Measurements from ENCODE around the gene PANK4. TPM values are rescaled to one million over a fixed set of nuclear protein-coding genes. Genes with fewer than 3 reads are reported as not detected.
"Not testable (repeated sequence)": the region's sequence is repeated elsewhere in the genome, so short reads cannot be mapped to it uniquely, and the experiment has no call there.

The PANK4 gene
- total RNA-seq, 1 donor from 2014 or later = 37.1 TPM

- intact Hi-C loops (cut with DNase I) = no loop called here
- no peak for DNase-seq (ENCODE audit: low spot score)
Observed at GRCh38 chr1:2559509-2560298, 33.3 kb upstream of the PANK4 start.

GRCh38 chr1:2558861-2559260 is 32.5 kb upstream of the PANK4 start:
- DNase-seq (ENCODE audit: low spot score) = no peak
- intact Hi-C loops (cut with DNase I) = no loop called here

- intact Hi-C loops (cut with DNase I) = no loop called here
- DNase-seq (ENCODE audit: low spot score) = no peak
Observed at GRCh38 chr1:2558420-2558819, 32.0 kb upstream of the PANK4 start.

- intact Hi-C loops (cut with DNase I) = no loop called here
Observed at GRCh38 chr1:2557482-2558400, 31.3 kb upstream of the PANK4 start.

GRCh38 chr1:2556678-2557481 is 30.5 kb upstream of the PANK4 start:
- no peak for DNase-seq (ENCODE audit: low spot score)
- intact Hi-C loops (cut with DNase I) = no loop called here

More at GRCh38 chr1:2557482-2558400, 31.3 kb upstream of the PANK4 start:
- no peak for DNase-seq (ENCODE audit: low spot score)

- DNase-seq (ENCODE audit: low spot score) = peak; percentile 90
- intact Hi-C loops (cut with DNase I) = no loop called here
Observed at GRCh38 chr1:2556277-2556677, 29.9 kb upstream of the PANK4 start, which contains the start of gene TNFRSF14. Gene TNFRSF14 (plus strand): TSS chr1:2556371. CDS start chr1:2556665, 294 bp downstream.

- intact Hi-C loops (cut with DNase I) = no loop called here
- peak; percentile 90 for DNase-seq (ENCODE audit: low spot score)
Observed at GRCh38 chr1:2555634-2556276, 29.4 kb upstream of the PANK4 start.

- intact Hi-C loops (cut with DNase I) = no loop called here
- no peak for DNase-seq (ENCODE audit: low spot score)
Observed at GRCh38 chr1:2554621-2555387, 28.4 kb upstream of the PANK4 start.

- DNase-seq (ENCODE audit: low spot score) = no peak
- intact Hi-C loops (cut with DNase I) = no loop called here
Observed at GRCh38 chr1:2553871-2554620, 27.6 kb upstream of the PANK4 start.

- DNase-seq (ENCODE audit: low spot score); intact Hi-C loops (cut with DNase I): not testable (repeated sequence)
Observed at GRCh38 chr1:2553076-2553475, 26.7 kb upstream of the PANK4 start.

- DNase-seq (ENCODE audit: low spot score) = no peak
- intact Hi-C loops (cut with DNase I) = no loop called here
Observed at GRCh38 chr1:2552189-2552588, 25.8 kb upstream of the PANK4 start.

- intact Hi-C loops (cut with DNase I); DNase-seq (ENCODE audit: low spot score): not testable (repeated sequence)
Observed at GRCh38 chr1:2551544-2551943, 25.1 kb upstream of the PANK4 start.

GRCh38 chr1:2550309-2550861 is 24.0 kb upstream of the PANK4 start:
- DNase-seq (ENCODE audit: low spot score); intact Hi-C loops (cut with DNase I): not testable (repeated sequence)

- intact Hi-C loops (cut with DNase I) = loop anchor here (2.0 to 5.0 kb wide), 3 partner anchors 29 to 352 kb away; partner anchors contain the start of gene PRXL2B
- not testable (repeated sequence) for DNase-seq (ENCODE audit: low spot score)
Observed at GRCh38 chr1:2549367-2550029, 23.1 kb upstream of the PANK4 start.

GRCh38 chr1:2548068-2548589 is 21.7 kb upstream of the PANK4 start:
- intact Hi-C loops (cut with DNase I) = loop anchor here (1.0 to 5.0 kb wide), 4 partner anchors 31 to 351 kb away; partner anchors contain the start of gene PRXL2B
- DNase-seq (ENCODE audit: low spot score) = peak; percentile 94
